HL-60 (cell line): ENCODE results near the gene TFAP2E.

Experiments
- DNase-seq, 2 experiments: peaks; one replicate each; pipeline ENCODE4 v3.0.0-alpha.2; 2010 to 2020; ENCODE audit warnings: low read depth in 1 of 2, low spot score in 1 of 2
- H3K27ac ChIP-seq: fragments of 250-450 bp; sonication (Bioruptor Pico); replicated peaks from 2 replicates; pipeline ENCODE4 v1.5.1; 2020; ENCODE audit warnings: mild to moderate bottlenecking, moderate library complexity
- H3K27me3 ChIP-seq: fragments of 250-450 bp; sonication (Bioruptor Pico); 2 replicates; pipeline ENCODE4 v1.5.1; 2021; ENCODE audit warnings: mild to moderate bottlenecking, moderate library complexity; ENCODE audit not compliant: insufficient read depth, poor library complexity, severe bottlenecking
- H3K4me3 ChIP-seq: replicated peaks from 2 replicates; pipeline ENCODE4 v1.5.1; 2011; ENCODE audit warnings: mild to moderate bottlenecking, control low read depth, low read length; ENCODE audit not compliant: insufficient read depth
- GABPA ChIP-seq: IDR thresholded peaks from 2 replicates; pipeline ENCODE4 v1.6.1; 2012; ENCODE audit warnings: low read depth
- POLR2AphosphoS5 ChIP-seq: IDR thresholded peaks from 2 replicates; pipeline ENCODE4 v1.6.1; 2012; ENCODE audit warnings: low read depth
- SPI1 ChIP-seq: IDR thresholded peaks from 2 replicates; pipeline ENCODE4 v1.6.1; 2012; ENCODE audit warnings: low read depth, mild to moderate bottlenecking, borderline replicate concordance
- TF ChIP-seq, protein P1 (sequence below): IDR thresholded peaks from one replicate; pipeline ENCODE4 v1.5.1; 2011; ENCODE audit warnings: low read length, control low read depth, inconsistent platforms; ENCODE audit not compliant: insufficient read depth
- TF ChIP-seq, protein P2 (sequence below): IDR thresholded peaks from 2 replicates; pipeline ENCODE4 v1.6.1; 2012; ENCODE audit warnings: low read depth; ENCODE audit not compliant: insufficient replicate concordance

TFAP2E gene

DNA sequence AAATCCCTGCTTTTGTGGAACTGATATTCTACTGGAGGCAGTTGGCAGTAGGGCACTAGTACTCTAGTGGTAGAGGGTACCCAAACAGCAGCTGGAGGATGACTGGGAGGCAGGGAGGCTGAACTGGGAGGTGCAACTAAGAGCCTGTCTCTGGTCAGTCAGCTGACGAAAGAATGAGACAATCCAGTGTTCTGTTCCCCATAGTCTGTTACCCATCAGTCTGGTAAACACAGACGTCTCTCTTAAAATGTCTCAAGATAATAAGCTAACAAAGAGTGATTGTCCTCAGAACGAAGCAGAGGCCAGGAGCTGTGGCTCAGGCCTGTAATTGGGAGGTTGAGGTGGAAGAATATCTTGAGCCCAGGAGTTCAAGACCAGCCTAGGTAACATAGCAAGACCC is 30.4 kb downstream of the TFAP2E start:
- Histone ChIP-seq H3K4me3 (no peak overlapping the region), H3K27ac (no peak overlapping the region), H3K27me3 (no peaks in the 10 kb centered on the region)
- DNase-seq, result no peak
- TF ChIP-seq, protein P1, sequence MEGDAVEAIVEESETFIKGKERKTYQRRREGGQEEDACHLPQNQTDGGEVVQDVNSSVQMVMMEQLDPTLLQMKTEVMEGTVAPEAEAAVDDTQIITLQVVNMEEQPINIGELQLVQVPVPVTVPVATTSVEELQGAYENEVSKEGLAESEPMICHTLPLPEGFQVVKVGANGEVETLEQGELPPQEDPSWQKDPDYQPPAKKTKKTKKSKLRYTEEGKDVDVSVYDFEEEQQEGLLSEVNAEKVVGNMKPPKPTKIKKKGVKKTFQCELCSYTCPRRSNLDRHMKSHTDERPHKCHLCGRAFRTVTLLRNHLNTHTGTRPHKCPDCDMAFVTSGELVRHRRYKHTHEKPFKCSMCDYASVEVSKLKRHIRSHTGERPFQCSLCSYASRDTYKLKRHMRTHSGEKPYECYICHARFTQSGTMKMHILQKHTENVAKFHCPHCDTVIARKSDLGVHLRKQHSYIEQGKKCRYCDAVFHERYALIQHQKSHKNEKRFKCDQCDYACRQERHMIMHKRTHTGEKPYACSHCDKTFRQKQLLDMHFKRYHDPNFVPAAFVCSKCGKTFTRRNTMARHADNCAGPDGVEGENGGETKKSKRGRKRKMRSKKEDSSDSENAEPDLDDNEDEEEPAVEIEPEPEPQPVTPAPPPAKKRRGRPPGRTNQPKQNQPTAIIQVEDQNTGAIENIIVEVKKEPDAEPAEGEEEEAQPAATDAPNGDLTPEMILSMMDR, result no peak
- TF ChIP-seq GABPA (no peak), SPI1 (no peak), POLR2AphosphoS5 (no peak)
- TF ChIP-seq, protein P2, sequence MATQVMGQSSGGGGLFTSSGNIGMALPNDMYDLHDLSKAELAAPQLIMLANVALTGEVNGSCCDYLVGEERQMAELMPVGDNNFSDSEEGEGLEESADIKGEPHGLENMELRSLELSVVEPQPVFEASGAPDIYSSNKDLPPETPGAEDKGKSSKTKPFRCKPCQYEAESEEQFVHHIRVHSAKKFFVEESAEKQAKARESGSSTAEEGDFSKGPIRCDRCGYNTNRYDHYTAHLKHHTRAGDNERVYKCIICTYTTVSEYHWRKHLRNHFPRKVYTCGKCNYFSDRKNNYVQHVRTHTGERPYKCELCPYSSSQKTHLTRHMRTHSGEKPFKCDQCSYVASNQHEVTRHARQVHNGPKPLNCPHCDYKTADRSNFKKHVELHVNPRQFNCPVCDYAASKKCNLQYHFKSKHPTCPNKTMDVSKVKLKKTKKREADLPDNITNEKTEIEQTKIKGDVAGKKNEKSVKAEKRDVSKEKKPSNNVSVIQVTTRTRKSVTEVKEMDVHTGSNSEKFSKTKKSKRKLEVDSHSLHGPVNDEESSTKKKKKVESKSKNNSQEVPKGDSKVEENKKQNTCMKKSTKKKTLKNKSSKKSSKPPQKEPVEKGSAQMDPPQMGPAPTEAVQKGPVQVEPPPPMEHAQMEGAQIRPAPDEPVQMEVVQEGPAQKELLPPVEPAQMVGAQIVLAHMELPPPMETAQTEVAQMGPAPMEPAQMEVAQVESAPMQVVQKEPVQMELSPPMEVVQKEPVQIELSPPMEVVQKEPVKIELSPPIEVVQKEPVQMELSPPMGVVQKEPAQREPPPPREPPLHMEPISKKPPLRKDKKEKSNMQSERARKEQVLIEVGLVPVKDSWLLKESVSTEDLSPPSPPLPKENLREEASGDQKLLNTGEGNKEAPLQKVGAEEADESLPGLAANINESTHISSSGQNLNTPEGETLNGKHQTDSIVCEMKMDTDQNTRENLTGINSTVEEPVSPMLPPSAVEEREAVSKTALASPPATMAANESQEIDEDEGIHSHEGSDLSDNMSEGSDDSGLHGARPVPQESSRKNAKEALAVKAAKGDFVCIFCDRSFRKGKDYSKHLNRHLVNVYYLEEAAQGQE, result no peak

DNA sequence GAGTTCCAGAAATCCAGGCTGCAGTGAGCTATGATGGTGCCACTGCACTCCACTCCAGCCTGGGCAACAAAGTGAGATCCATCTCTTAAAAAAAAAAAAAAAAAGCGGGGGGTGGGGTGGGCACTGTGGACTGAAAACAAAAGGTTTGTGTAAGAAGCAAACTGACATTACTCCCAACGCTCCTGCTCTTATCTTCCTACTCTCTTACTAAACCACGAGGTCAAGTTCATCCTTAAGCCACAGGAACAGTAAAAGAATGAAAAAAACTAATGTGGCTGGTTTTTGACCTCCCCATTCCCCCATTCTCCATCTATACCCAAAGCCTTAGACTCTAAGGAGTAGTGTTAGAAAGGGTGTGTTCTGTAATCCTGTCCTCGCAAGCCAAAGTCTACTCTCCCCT is 30.8 kb downstream of the TFAP2E start:
- H3K27me3 ChIP-seq, result no peaks in the 10 kb centered on the region
- no peak overlapping the region for H3K27ac ChIP-seq
- DNase-seq, result no peak
- TF ChIP-seq, protein P2, result no peak
- no peak for TF ChIP-seq POLR2AphosphoS5
- no peak for TF ChIP-seq GABPA
- TF ChIP-seq SPI1, result no peak
- H3K4me3 ChIP-seq, result no peak overlapping the region

DNA sequence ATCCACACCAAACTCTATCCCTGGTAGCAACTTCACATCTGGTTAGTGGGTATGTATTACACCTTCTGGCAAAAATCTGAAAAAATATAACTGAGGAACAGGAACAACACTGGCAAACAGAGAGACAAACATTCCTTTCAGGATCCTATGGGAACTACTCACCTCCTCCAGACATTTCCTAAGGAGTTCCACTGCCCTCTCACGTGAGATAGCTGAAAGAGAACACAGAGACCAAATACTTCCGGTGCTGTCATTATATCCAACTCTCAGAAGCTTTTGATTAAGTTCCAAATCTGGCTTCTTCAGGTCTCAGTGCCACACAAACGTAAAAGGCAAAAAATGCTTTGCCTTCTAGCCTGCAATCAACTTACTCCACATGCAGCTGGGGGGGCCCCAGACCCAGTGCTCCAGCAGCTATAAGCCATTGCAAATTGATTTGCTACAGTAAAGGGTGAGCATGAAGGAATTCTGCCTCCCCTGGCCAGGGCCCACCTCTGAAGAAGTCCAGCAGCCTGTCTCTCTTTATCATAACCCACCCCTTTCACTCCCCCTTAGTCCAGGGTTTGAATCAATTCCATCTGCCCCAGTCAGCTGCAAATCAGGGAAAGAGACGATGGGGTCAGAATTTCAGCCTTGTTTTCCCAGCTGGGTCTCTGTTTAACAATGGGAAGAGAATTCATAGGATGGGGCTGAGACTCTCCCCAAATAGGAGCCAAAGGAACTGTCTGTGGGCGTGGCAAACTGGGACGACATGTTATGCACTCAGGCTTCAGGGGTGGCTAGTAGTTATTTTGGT is 32.2 kb downstream of the TFAP2E start:
- TF ChIP-seq GABPA (no peak), POLR2AphosphoS5 (no peak), SPI1 (no peak)
- TF ChIP-seq, protein P1, result no peak
- TF ChIP-seq, protein P2, result no peak
- DNase-seq, result no peak
- H3K4me3 ChIP-seq, result no peak overlapping the region
- H3K27me3 ChIP-seq, result no peaks in the 10 kb centered on the region
- no peak overlapping the region for H3K27ac ChIP-seq
